ENCODE measurements around the gene FOLR3. TPM values are rescaled to one million over a fixed set of nuclear protein-coding genes. Genes with fewer than 3 reads are reported as not detected.

FOLR3 gene
- total RNA-seq, 2 donors from 2014 or later: not detected

DNA sequence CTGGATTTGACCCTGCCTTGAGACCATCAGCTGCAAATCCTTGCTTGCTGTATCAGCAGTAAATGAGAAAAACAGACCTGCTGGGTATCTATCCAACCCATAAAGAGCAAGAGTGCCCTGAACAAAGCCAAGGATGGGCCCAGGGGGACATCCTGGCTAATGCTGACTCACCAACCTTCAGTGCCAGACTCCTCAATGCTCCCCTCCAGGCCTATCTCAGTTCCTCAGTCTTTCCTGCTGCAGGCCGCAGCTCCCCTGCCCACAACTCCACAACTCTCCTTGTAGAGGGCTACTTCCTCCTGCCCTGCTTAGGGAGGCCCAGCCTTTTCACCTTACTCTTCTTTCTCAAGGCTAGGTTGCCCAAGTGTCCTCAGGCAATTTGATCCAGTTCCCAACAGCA lies 35.1 kb upstream of the FOLR3 start:
- intact Hi-C loops (cut with DNase I): no loop called here

GRCh38 chr11:72102162-72102561 lies 33.4 kb upstream of the FOLR3 start:
- Histone ChIP-seq H3K27ac (peak overlapping the region in 3 of 4 donors; percentile 84 to 95 (median 89)), H3K4me3 (peak overlapping the region; percentile 37 to 80), H3K36me3 (replicated peaks in 1 of 2; ENCODE audit: insufficient read depth in 1 of 2, low read depth in 2 of 2) (peaks cover 14 to 18% of the 10 kb centered on the region in 2 donors), H3K27me3 (no peaks in the 10 kb centered on the region), H3K9me3 (no peaks in the 10 kb centered on the region), H3K4me1 (peaks cover 27% of the 10 kb centered on the region)
- DNase-seq (no peak), ATAC-seq (no peak)
- WGBS, 2 donors: 29 to 36% methylated on average over 4 of the region's 4 CpGs
- intact Hi-C loops (cut with DNase I): no loop called here
- TF ChIP-seq POLR2A (IDR thresholded peaks at IDR 0.05) (no peak), CTCF (IDR thresholded peaks at IDR 0.05) (no peak)

More for the DNA sequence above, 35.1 kb upstream of the FOLR3 start:
- WGBS, 2 donors: 80 to 87% methylated on average over 1 of the region's 1 CpG
- ATAC-seq (no peak), DNase-seq (no peak)
- Histone ChIP-seq H3K36me3 (replicated peaks in 1 of 2; ENCODE audit: insufficient read depth in 1 of 2, low read depth in 2 of 2) (peaks cover 14 to 18% of the 10 kb centered on the region in 2 donors), H3K4me3 (no peak overlapping the region), H3K27ac (no peak overlapping the region), H3K27me3 (no peaks in the 10 kb centered on the region), H3K9me3 (no peaks in the 10 kb centered on the region), H3K4me1 (peaks cover 27% of the 10 kb centered on the region)
- TF ChIP-seq POLR2A (IDR thresholded peaks at IDR 0.05): no peak
- TF ChIP-seq CTCF (IDR thresholded peaks at IDR 0.05): no peak

DNA sequence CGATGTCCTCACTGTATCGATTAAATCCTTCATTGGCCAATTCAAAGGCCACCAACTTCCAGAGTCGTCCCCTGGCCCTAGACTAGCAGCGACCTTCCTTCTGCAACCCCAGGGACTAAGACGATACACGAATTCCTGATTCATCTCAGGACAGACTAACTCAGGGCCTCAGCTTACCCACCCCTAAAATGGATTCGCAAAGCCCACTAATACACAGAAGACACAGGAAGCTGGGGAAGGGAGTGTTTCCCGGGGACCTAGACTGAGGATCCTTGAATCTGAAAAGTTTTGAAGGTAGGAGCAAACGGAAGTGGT lies 32.9 kb upstream of the FOLR3 start:
- Histone ChIP-seq H3K27me3 (no peaks in the 10 kb centered on the region), H3K36me3 (replicated peaks in 1 of 2; ENCODE audit: insufficient read depth in 1 of 2, low read depth in 2 of 2) (peaks cover 14 to 15% of the 10 kb centered on the region in 2 donors), H3K4me1 (peaks cover 27% of the 10 kb centered on the region), H3K27ac (peak overlapping the region; percentile 84 to 95 (median 88)), H3K4me3 (peak overlapping the region; percentile 37 to 80), H3K9me3 (no peaks in the 10 kb centered on the region)
- DNase-seq (no peak), ATAC-seq (no peak)
- no peak for TF ChIP-seq POLR2A (IDR thresholded peaks at IDR 0.05)
- TF ChIP-seq CTCF (IDR thresholded peaks at IDR 0.05): no peak
- WGBS, 2 donors: 1% methylated on average over 9 of the region's 9 CpGs
- intact Hi-C loops (cut with DNase I): no loop called here

DNA sequence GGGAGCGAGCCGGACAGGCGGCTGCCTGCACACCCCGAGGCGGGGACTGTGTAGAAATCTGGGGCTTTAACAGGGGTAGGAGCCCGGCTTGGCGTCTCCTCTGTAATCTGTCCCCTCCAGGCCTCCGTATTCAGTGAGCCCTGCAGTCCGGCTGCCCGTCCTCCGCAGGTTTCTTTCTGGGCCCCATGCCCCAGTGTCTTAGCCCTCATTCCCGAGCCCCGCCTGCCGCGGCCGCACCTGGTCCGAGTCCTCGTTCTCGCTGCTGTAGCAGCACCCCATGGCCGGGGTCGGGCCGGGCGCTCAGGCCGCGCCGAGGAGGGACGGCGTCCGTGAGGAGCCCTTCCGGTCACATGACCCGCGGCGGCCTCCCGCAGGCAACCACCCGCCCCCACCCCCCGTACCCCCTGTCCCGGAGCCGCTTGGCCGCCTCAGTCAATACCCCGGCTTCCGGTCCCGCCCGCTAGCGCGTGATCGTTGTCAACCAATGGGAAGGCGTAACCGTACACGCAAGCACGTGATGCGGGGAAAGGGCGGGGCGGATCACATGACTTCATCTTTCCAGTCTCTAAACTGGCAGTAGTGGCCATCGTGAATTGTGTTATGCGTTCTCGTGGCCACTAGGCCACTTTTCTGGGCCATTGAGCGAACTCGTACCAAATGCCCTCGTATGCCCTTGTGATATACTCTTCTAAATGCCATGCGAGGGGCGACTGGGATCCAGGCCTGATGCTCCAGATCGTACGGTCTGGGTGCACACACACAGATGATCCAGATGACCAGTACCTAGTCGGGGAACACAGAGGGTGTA lies 32.4 kb upstream of the FOLR3 start, which contains the start of gene LAMTOR1:
Gene LAMTOR1, minus strand, starts transcription at position 352 of the 808 bp plus-strand sequence. Its CDS starts 73 bp downstream, at position 279.
- 2 to 7% methylated on average over 10 to 64 of the region's 64 CpGs for WGBS, 2 donors
- Histone ChIP-seq H3K4me1 (peaks cover 27% of the 10 kb centered on the region), H3K36me3 (replicated peaks in 1 of 2; ENCODE audit: insufficient read depth in 1 of 2, low read depth in 2 of 2) (peaks cover 8 to 9% of the 10 kb centered on the region in 2 donors), H3K27ac (peak within 1 kb of the TSS; percentile 84 to 95 (median 88)), H3K27me3 (no peaks in the 10 kb centered on the region), H3K9me3 (no peaks in the 10 kb centered on the region), H3K4me3 (peak within 1 kb of the TSS; percentile 37 to 80)
- DNase-seq (peak; percentile 99 to 100 (median 100)), ATAC-seq (peak; percentile 99)
- TF ChIP-seq CTCF (IDR thresholded peaks at IDR 0.05): peak; percentile 5 to 81 (median 64)
- TF ChIP-seq POLR2A (IDR thresholded peaks at IDR 0.05): peak; percentile 56 to 86 (median 83)
- intact Hi-C loops (cut with DNase I): no loop called here

Measured in body of pancreas (tissue), 4 donors.